HG02981 (cell line): ENCODE results near the gene TNFRSF1A.

Source experiments
- ATAC-seq: cut with Tn5 transposase; IDR thresholded peaks from one replicate; pipeline ENCODE4 v1.9.1; 2021; ENCODE audit warnings: mild to moderate bottlenecking, moderate library complexity; ENCODE audit not compliant: unreplicated experiment

The TNFRSF1A gene

GRCh38 chr12:6341417-6342139, at the start of gene TNFRSF1A:
TSS of gene TNFRSF1A (minus strand) at chr12:6342076. CDS start at chr12:6341814, 262 bp downstream.
- no peak for ATAC-seq

- no peak for ATAC-seq
Observed at GRCh38 chr12:6391013-6391412, 49.1 kb upstream of the TNFRSF1A start.

GRCh38 chr12:6390084-6390799, 48.4 kb upstream of the TNFRSF1A start:
- ATAC-seq: no peak

- ATAC-seq: no peak
Observed at GRCh38 chr12:6387541-6387940, 45.7 kb upstream of the TNFRSF1A start.

GRCh38 chr12:6386491-6386890, 44.6 kb upstream of the TNFRSF1A start:
- no peak for ATAC-seq

GRCh38 chr12:6386038-6386437, 44.2 kb upstream of the TNFRSF1A start:
- no peak for ATAC-seq

GRCh38 chr12:6384499-6385436, 42.9 kb upstream of the TNFRSF1A start:
- no peak for ATAC-seq

- ATAC-seq: no peak
Observed at GRCh38 chr12:6383572-6384498, 42.0 kb upstream of the TNFRSF1A start, which contains the start of gene LTBR. TSS of gene LTBR (plus strand) at chr12:6384162. CDS start at chr12:6384359, 197 bp downstream.

GRCh38 chr12:6382982-6383381, 41.1 kb upstream of the TNFRSF1A start:
- no peak for ATAC-seq

- no peak for ATAC-seq
Observed at GRCh38 chr12:6382371-6382770, 40.5 kb upstream of the TNFRSF1A start.

GRCh38 chr12:6380141-6381121, 38.6 kb upstream of the TNFRSF1A start:
- no peak for ATAC-seq

GRCh38 chr12:6378709-6379472, 37.0 kb upstream of the TNFRSF1A start:
- no peak for ATAC-seq

- ATAC-seq: no peak
Observed at GRCh38 chr12:6377667-6377994, 35.8 kb upstream of the TNFRSF1A start.

- no peak for ATAC-seq
Observed at GRCh38 chr12:6376870-6377666, 35.2 kb upstream of the TNFRSF1A start.

- no peak for ATAC-seq
Observed at GRCh38 chr12:6376079-6376869, 34.4 kb upstream of the TNFRSF1A start.

- no peak for ATAC-seq
Observed at GRCh38 chr12:6375269-6376078, 33.6 kb upstream of the TNFRSF1A start, which contains the start of gene SCNN1A. TSS of gene SCNN1A (minus strand) at chr12:6375563. CDS start at chr12:6374783, 780 bp downstream.
